GM12872 (cell line): ENCODE data around the gene PCDH1.

Experiments
- TF ChIP-seq, protein P1 (sequence below): IDR thresholded peaks from 3 replicates; pipeline ENCODE4 v1.5.1; 2011; ENCODE audit warnings: low read depth, mild to moderate bottlenecking, low read length, moderate library complexity; ENCODE audit not compliant: insufficient read depth

Gene PCDH1

DNA sequence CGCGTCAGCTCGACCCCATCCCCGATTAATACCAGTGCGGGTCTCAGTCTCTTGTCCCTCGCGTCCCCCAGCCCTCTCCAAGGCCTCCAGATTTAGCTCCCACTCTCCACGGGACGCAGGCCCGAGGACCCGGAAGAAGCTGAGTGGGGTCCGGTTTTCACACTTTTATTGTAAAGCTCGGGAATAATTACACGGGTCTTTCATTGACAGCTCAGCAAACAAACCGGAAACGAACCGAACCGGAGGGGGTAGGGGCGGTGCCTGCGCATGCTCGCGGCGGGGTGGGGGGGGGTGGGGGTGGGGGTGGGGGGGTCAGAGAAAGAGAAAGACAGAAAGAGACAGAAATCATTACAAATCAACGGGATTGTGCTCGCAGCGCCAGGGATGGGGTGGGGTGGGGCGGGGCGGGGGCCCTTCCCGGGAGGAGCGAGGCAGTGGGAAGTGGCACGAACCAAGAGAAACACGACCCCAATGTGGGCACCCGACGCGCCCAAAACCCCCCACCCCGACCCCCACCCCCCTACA is 27.9 kb downstream of the PCDH1 start:
- TF ChIP-seq, protein P1, sequence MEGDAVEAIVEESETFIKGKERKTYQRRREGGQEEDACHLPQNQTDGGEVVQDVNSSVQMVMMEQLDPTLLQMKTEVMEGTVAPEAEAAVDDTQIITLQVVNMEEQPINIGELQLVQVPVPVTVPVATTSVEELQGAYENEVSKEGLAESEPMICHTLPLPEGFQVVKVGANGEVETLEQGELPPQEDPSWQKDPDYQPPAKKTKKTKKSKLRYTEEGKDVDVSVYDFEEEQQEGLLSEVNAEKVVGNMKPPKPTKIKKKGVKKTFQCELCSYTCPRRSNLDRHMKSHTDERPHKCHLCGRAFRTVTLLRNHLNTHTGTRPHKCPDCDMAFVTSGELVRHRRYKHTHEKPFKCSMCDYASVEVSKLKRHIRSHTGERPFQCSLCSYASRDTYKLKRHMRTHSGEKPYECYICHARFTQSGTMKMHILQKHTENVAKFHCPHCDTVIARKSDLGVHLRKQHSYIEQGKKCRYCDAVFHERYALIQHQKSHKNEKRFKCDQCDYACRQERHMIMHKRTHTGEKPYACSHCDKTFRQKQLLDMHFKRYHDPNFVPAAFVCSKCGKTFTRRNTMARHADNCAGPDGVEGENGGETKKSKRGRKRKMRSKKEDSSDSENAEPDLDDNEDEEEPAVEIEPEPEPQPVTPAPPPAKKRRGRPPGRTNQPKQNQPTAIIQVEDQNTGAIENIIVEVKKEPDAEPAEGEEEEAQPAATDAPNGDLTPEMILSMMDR = no peak

DNA sequence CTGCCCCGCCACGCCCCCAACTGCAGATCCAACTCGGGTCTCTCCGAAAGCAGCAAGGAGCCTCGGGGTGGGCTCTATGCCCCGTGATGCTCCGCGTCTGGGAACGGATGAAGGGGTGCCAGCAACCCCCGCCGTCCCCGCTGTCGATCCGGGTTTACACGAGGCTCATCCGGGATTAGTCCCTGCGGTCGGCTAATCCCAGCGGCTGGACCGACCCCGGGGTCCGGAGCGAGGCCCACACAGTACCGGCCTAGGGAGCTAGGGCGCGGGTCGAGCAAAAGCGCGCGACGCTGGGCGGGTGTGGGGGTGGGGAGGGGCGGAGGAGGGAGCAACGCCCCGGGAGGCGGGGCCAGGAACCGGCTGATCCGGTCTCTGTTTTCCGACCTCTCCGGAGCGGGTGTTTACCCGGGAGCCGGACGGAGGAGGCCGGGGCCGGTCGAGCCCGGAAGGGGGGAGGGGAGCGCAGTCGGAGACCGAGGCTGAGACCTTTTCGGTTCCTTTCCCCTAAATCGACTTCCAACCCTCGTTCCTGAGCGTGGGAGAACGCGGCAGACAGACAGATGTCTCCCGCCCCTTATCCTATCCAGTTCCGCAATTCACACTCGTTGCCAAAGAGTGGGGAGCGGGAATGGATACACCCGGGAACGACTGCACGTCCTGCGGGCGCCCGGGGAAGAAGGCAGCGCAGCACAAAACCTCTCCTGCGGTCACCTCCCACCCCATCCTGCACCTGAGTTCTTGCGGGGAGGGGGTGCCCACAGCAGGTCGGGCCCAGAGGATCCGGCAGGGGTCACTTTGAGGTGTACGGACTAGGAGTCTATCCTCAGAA is 28.6 kb downstream of the PCDH1 start:
- TF ChIP-seq, protein P1 = 0 out of 3 replicates have a peak, but pooled peaks have one; percentile 2

DNA sequence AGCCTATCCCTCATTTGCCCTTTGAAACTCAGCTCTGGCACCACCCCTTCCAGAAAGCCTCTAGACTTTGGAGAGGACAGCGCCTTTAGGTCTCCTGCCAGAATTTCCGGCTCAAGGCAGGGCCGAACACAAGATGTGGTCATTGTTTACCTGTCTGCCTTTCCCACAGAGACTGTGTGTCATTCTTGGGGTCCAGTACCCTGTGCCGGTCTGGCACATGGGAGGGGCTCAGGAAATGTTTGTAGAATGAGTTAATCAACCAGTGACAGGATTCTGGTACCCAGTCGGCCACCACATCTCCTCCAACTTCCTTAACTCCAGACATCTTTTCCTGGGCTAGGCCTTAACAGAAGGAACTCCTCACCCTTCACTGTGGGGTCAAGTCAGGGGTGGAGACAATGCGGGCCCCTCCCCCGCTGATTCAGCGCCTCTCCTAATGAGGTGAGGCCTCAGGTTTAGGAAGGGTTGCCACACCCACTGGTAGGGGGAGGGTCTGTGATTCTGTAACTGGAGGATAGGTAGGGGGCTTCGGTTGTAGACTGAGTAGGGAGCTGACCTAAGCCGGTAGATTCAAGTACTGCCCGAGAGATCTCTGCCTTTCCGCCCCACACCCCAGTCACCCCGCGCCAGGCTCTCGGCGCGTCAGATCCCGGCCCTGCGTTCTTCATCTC is 29.3 kb downstream of the PCDH1 start:
- TF ChIP-seq, protein P1 = no peak

DNA sequence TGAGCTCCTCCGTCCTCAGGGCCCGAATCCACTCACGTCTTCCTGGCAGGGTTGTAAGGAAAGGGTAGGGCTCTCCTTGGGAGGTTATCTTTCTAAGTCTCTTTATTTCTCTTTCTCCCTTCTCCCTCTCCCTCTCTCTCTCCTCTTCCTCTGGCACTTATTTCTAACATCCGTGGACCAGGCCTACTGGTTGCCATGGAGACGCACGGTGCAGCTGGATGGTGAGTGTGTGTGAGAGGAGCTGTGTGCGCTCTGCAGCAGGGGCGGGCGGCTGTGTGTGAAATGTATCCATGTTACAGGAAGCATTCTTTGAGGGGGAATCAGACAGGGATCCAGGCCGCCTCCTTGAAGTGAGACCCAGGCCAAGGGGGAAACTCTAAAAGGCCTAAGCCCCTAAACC is 32.2 kb downstream of the PCDH1 start:
- TF ChIP-seq, protein P1 = no peak

DNA sequence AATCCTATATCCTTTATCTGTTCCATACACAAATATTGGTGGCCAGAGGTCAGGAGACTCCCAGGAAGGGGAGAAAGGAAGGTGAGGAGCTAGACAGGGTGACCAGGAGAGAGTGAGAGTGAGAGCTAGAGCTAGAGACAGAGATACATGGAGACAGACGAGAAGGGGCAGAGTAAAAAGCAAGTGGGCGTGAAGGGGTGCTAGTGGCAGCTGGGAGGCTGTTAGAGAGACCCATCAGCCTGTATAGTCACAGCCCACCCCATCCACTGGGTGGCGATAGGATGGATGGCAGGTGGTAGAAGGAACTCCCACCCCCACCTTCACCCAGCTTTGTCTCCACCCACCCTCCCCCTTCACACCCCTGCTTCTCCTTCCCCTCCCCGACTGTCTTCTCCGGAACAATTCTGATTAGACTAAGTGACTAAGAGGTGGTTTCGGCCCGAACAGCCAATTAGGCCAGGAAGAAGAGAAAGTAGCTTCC is 32.8 kb downstream of the PCDH1 start:
- TF ChIP-seq, protein P1 = peak; percentile 31; the same call in 2 of the 3 replicates

DNA sequence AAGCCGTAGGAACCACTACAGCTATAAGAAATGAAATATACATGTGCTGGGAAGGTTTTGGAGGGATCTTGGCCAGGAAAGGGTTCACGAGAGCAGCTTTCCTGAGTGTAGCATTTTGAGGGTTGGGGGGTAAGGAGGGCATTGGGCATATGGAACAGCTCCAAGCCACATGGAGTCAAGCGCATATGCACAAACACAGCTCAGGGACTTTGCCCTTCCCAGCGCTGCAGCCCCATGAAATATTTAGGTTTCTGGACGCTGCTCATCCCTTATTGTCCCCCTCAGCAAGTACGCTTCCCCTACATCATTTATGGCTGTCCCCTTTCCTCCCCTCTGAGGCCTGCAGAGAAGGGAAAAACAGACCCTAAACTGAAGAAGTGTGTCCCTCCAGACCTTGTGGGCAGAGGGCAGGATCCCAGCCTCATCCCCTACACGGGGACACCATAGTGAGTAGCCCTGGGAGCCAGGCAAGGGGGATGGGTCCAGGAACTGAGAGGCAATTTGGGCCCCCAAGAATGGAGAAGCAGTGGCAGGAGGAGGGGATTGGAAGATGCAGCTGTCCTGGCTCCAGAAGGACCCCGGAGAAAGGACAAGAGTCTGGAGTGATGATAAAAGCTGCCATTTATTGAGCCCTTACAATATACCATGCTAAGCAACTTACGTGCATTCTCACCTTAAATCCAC is 33.7 kb downstream of the PCDH1 start:
- TF ChIP-seq, protein P1 = no peak

DNA sequence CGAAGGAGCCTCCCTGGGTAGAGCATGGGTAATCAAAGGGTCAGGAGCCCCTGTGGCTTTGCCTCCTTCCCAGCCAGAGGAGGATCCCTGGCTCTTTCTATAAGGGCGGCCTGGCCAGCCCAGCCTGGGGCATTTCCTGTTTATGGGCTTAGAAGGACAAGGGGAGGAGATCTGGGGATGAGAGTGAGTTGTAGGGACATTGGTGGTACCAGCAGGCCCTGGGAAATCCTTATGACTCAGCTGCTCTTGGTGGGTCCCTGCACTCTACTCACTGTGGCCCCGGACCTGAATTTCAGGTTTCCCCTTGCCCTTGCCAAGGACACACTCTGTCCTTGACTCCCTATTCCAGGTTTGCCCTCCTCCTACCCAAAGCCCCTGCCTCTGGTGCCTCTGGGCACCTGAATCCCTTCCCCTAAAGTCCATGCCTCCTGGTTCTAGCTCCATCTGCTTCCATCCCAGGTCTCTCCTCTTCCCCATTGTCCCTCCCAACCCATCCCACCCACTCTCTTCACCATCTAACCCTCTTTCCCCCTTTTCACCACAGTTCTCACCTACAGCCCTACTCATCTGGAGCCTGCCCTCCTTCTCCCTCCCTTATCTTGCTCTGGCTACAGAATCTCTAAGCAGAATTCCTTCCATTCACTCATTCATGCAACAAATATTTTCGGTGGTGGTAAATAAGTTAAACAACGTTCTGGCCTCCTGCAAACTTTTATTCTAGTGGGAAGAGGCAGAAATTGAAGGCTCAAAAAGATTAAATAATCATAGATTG is 34.9 kb downstream of the PCDH1 start:
- TF ChIP-seq, protein P1 = no peak
